ENCODE data around the gene SPINT4. TPM values are rescaled to one million over a fixed set of nuclear protein-coding genes. Genes with fewer than 3 reads are reported as not detected.
"Not testable (repeated sequence)": the region's sequence is repeated elsewhere in the genome, so short reads cannot be mapped to it uniquely, and the experiment has no call there.

Gene SPINT4
- total RNA-seq, 2 experiments from 2014 or later = not detected

GRCh38 chr20:45735988-45736387 lies 13.8 kb downstream of the SPINT4 start:
- Mint-ChIP-seq H3K27me3 (peaks cover 18% of the 10 kb centered on the region), H3K36me3 (ENCODE audit: low read depth) (peaks cover 1% of the 10 kb centered on the region), H3K4me3 (no peak overlapping the region), H3K27ac (no peak overlapping the region), H3K4me1 (no peaks in the 10 kb centered on the region), H3K9me3 (peaks cover 22% of the 10 kb centered on the region)
- ChIA-PET CTCF (no interaction called here), POLR2A (no interaction called here)
- no peak for DNase-seq

GRCh38 chr20:45742596-45742995 lies 20.4 kb downstream of the SPINT4 start:
- no peaks in the 10 kb centered on the region for H3K9me3 Mint-ChIP-seq
- H3K36me3 Mint-ChIP-seq (ENCODE audit: low read depth) = no peaks in the 10 kb centered on the region
- no peak for DNase-seq
- no peak overlapping the region for H3K4me3 Mint-ChIP-seq
- H3K27me3 Mint-ChIP-seq = peaks cover 21% of the 10 kb centered on the region
- H3K27ac Mint-ChIP-seq = no peak overlapping the region
- H3K4me1 Mint-ChIP-seq = no peaks in the 10 kb centered on the region
- POLR2A ChIA-PET = no interaction called here
- CTCF ChIA-PET = no interaction called here

GRCh38 chr20:45745015-45745414 lies 22.9 kb downstream of the SPINT4 start:
- no peak for DNase-seq
- H3K4me1 Mint-ChIP-seq = no peaks in the 10 kb centered on the region
- ChIA-PET CTCF (no interaction called here), POLR2A (no interaction called here)
- H3K36me3 Mint-ChIP-seq (ENCODE audit: low read depth) = no peaks in the 10 kb centered on the region
- H3K27ac Mint-ChIP-seq = no peak overlapping the region
- H3K9me3 Mint-ChIP-seq = no peaks in the 10 kb centered on the region
- peaks cover 31% of the 10 kb centered on the region for H3K27me3 Mint-ChIP-seq
- H3K4me3 Mint-ChIP-seq = no peak overlapping the region

GRCh38 chr20:45751721-45752120 lies 29.6 kb downstream of the SPINT4 start:
- H3K4me3 Mint-ChIP-seq = no peak overlapping the region
- ChIA-PET CTCF (no interaction called here), POLR2A (no interaction called here)
- H3K4me1 Mint-ChIP-seq = peaks cover 5% of the 10 kb centered on the region
- peaks cover 6% of the 10 kb centered on the region for H3K9me3 Mint-ChIP-seq
- H3K27ac Mint-ChIP-seq = no peak overlapping the region
- H3K27me3 Mint-ChIP-seq = peaks cover 25% of the 10 kb centered on the region
- no peak for DNase-seq
- H3K36me3 Mint-ChIP-seq (ENCODE audit: low read depth) = no peaks in the 10 kb centered on the region

GRCh38 chr20:45752746-45753145 lies 30.6 kb downstream of the SPINT4 start:
- Mint-ChIP-seq H3K27me3 (peaks cover 18% of the 10 kb centered on the region), H3K36me3 (ENCODE audit: low read depth) (no peaks in the 10 kb centered on the region), H3K4me3 (no peak overlapping the region), H3K9me3 (peaks cover 6% of the 10 kb centered on the region), H3K4me1 (peaks cover 5% of the 10 kb centered on the region), H3K27ac (no peak overlapping the region)
- no peak for DNase-seq
- CTCF ChIA-PET = no interaction called here
- POLR2A ChIA-PET = no interaction called here

- Mint-ChIP-seq H3K27ac (no peak overlapping the region), H3K4me3 (no peak overlapping the region), H3K27me3 (peaks cover 4% of the 10 kb centered on the region), H3K9me3 (peaks cover 6% of the 10 kb centered on the region), H3K4me1 (no peaks in the 10 kb centered on the region), H3K36me3 (ENCODE audit: low read depth) (no peaks in the 10 kb centered on the region)
- ChIA-PET POLR2A (no interaction called here), CTCF (interaction anchor here (0.6 to 0.7 kb wide), 2 partner anchors 385 to 1236 kb away, joined by 3 to 6 read pairs; no protein-coding TSS in a partner anchor)
- DNase-seq = no peak
These were observed 35.9 kb downstream of the SPINT4 start for GRCh38 chr20:45758096-45758495.

GRCh38 chr20:45759921-45760320 lies 37.8 kb downstream of the SPINT4 start:
- H3K4me3 Mint-ChIP-seq; H3K9me3 Mint-ChIP-seq; CTCF ChIA-PET; DNase-seq; H3K36me3 Mint-ChIP-seq (ENCODE audit: low read depth); H3K4me1 Mint-ChIP-seq; H3K27ac Mint-ChIP-seq; POLR2A ChIA-PET; H3K27me3 Mint-ChIP-seq: not testable (repeated sequence)

- DNase-seq, POLR2A ChIA-PET, H3K27ac Mint-ChIP-seq: not testable (repeated sequence)
These were observed 39.8 kb downstream of the SPINT4 start for GRCh38 chr20:45761966-45762365.

GRCh38 chr20:45764618-45765282 lies 42.6 kb downstream of the SPINT4 start:
- DNase-seq; H3K27me3 Mint-ChIP-seq; H3K4me1 Mint-ChIP-seq; CTCF ChIA-PET; H3K36me3 Mint-ChIP-seq (ENCODE audit: low read depth); H3K9me3 Mint-ChIP-seq; POLR2A ChIA-PET; H3K4me3 Mint-ChIP-seq: not testable (repeated sequence)
- H3K27ac Mint-ChIP-seq = peak overlapping the region; percentile 9

More at GRCh38 chr20:45761966-45762365, 39.8 kb downstream of the SPINT4 start:
- H3K9me3 Mint-ChIP-seq; H3K36me3 Mint-ChIP-seq (ENCODE audit: low read depth); CTCF ChIA-PET; H3K27me3 Mint-ChIP-seq; H3K4me3 Mint-ChIP-seq; H3K4me1 Mint-ChIP-seq: not testable (repeated sequence)

GRCh38 chr20:45765307-45765875 lies 43.2 kb downstream of the SPINT4 start:
- H3K4me3 Mint-ChIP-seq = no peak overlapping the region

GRCh38 chr20:45765980-45766379 lies 43.8 kb downstream of the SPINT4 start:
- H3K27ac Mint-ChIP-seq = no peak overlapping the region
- H3K27me3 Mint-ChIP-seq = no peaks in the 10 kb centered on the region
- no peak overlapping the region for H3K4me3 Mint-ChIP-seq
- POLR2A ChIA-PET = interaction anchor here (0.7 kb wide), 1 partner anchor 1802 kb away, joined by 3 read pairs; no protein-coding TSS in a partner anchor
- CTCF ChIA-PET = interaction anchor here (0.8 kb wide), 1 partner anchor 403 kb away, joined by 3 read pairs; no protein-coding TSS in a partner anchor
- DNase-seq = no peak
- H3K4me1 Mint-ChIP-seq = peaks cover 3% of the 10 kb centered on the region
- H3K9me3 Mint-ChIP-seq = no peaks in the 10 kb centered on the region
- no peaks in the 10 kb centered on the region for H3K36me3 Mint-ChIP-seq (ENCODE audit: low read depth)

More at GRCh38 chr20:45765307-45765875, 43.2 kb downstream of the SPINT4 start:
- H3K9me3 Mint-ChIP-seq = no peaks in the 10 kb centered on the region
- ChIA-PET POLR2A (no interaction called here), CTCF (interaction anchor here (0.8 kb wide), 1 partner anchor 403 kb away, joined by 3 read pairs; no protein-coding TSS in a partner anchor)
- no peaks in the 10 kb centered on the region for H3K27me3 Mint-ChIP-seq
- no peaks in the 10 kb centered on the region for H3K4me1 Mint-ChIP-seq
- DNase-seq = no peak
- H3K27ac Mint-ChIP-seq = no peak overlapping the region
- H3K36me3 Mint-ChIP-seq (ENCODE audit: low read depth) = no peaks in the 10 kb centered on the region

- Mint-ChIP-seq H3K36me3 (ENCODE audit: low read depth) (no peaks in the 10 kb centered on the region), H3K27me3 (no peaks in the 10 kb centered on the region), H3K9me3 (no peaks in the 10 kb centered on the region), H3K4me3 (no peak overlapping the region), H3K4me1 (peaks cover 4% of the 10 kb centered on the region), H3K27ac (no peak overlapping the region)
- ChIA-PET CTCF (interaction anchor here (0.6 kb wide), 1 partner anchor 1275 kb away, joined by 5 read pairs; no protein-coding TSS in a partner anchor), POLR2A (no interaction called here)
- DNase-seq = no peak
These were observed 46.3 kb downstream of the SPINT4 start for GRCh38 chr20:45768479-45768878.

- ChIA-PET CTCF (interaction anchor here (0.6 to 2.4 kb wide), 33 partner anchors 9 to 675 kb away, joined by 3 to 15 read pairs (median 4); partner anchors contain the start of genes EPPIN, SYS1 and WFDC10A), POLR2A (interaction anchor here (0.7 kb wide), 1 partner anchor 315 kb away, joined by 3 read pairs; no protein-coding TSS in a partner anchor)
- Mint-ChIP-seq H3K27me3 (peaks cover 2% of the 10 kb centered on the region), H3K27ac (no peak overlapping the region), H3K9me3 (no peaks in the 10 kb centered on the region), H3K4me1 (peaks cover 4% of the 10 kb centered on the region), H3K4me3 (no peak overlapping the region), H3K36me3 (ENCODE audit: low read depth) (no peaks in the 10 kb centered on the region)
- DNase-seq = peak; percentile 85
These were observed 49.1 kb downstream of the SPINT4 start for GRCh38 chr20:45771182-45771759.

Measured in activated CD4-positive, alpha-beta T cell treated with anti-CD3 and anti-CD28 coated beads, Interleukin-2, amount 10 ng/mL, durations not matched to agents 7 days and 5 days (primary cell).